ENCODE data around the gene PTPRN2. TPM values are rescaled to one million over a fixed set of nuclear protein-coding genes. Genes with fewer than 3 reads are reported as not detected.

Gene PTPRN2
- total and polyA plus RNA-seq, 2 of the 8 experiments (the other 6 are each of a cell fraction or from before 2014, with no cell fraction given): 2.6 to 4.5 TPM

DNA sequence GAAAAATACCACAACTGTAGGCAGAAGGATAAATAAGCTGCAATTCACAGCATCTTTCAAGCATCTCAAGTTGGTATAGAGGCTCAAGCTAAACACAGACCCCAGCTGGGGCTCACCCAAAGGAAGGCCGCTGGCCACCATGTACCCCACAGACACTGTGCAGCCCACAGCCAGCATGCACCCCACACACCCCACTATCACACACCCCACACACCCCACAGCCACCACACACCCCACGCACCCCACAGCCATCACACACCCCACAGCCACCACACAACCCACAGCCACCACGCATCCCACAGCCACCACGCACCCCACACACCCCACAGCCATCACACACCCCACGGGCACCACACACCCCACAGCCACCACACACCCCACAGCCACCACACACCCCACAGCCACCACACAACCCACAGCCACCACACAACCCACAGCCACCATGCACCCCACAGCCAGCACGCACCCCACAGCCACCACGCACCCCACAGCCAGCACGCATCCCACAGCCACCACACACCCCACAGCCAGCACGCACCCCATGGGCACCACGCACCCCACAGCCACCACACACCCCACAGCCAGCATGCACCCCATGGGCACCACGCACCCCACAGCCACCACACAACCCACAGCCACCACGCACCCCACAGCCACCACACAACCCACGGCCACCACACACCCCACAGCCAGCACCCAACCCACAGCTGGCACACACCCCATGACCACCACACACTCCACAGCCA is 1036.1 kb downstream of the PTPRN2 start:
- POLR2A ChIA-PET (ENCODE audit: partially characterized antibody): interaction anchor here (1.1 kb wide), 1 partner anchor 8 kb away, joined by 3 read pairs; no protein-coding TSS in a partner anchor
- Histone ChIP-seq H3K56ac (replicated peaks; ENCODE audit: insufficient read length, low read depth, low read length) (no peak overlapping the region), H3K4me3 (ENCODE audit: extremely low read depth in 1 of 4, insufficient read depth in 2 of 4, low read depth in 3 of 4, low read length in 4 of 4) (no peak overlapping the region), H2BK12ac (ENCODE audit: low read depth, low read length) (no peak overlapping the region), H3K23ac (ENCODE audit: insufficient read length) (no peak overlapping the region), H2BK120ac (replicated peaks; ENCODE audit: low read depth, low read length) (no peak overlapping the region), H3K4ac (replicated peaks; ENCODE audit: insufficient read length, low read depth, low read length) (no peak overlapping the region), H4K20me1 (replicated peaks in 1 of 2; ENCODE audit: control insufficient read depth in 1 of 2, insufficient read depth in 2 of 2, low read length in 2 of 2) (peaks cover 0 to 5% of the 10 kb centered on the region in 2 experiments), H2BK5ac (ENCODE audit: low read depth, low read length) (no peak overlapping the region), H4K5ac (ENCODE audit: insufficient read length, low read depth, low read length) (no peak overlapping the region), H3K79me1 (ENCODE audit: low read depth, low read length) (peaks cover 4% of the 10 kb centered on the region; the same call in 1 of the 2 replicates), H3K23me2 (ENCODE audit: low read depth, low read length) (peaks cover 8% of the 10 kb centered on the region), H4K8ac (ENCODE audit: extremely low read depth, insufficient read depth, low read length) (no peak overlapping the region), H3K9ac (replicated peaks in 1 of 4; ENCODE audit: extremely low read depth in 1 of 4, low read depth in 3 of 4, low read length in 3 of 4) (no peak overlapping the region), H2BK20ac (ENCODE audit: low read length) (no peak overlapping the region), H3K4me2 (ENCODE audit: insufficient read depth in 1 of 2, low read depth in 2 of 2, low read length in 2 of 2) (no peak overlapping the region), H3K14ac (ENCODE audit: insufficient read length) (no peak overlapping the region), H2AFZ (ENCODE audit: low read length) (no peak overlapping the region), H3K18ac (ENCODE audit: extremely low read depth, low read length) (no peak overlapping the region), H3K27ac (ENCODE audit: low read depth, low read length) (no peak overlapping the region), H2BK15ac (ENCODE audit: low read length) (no peak overlapping the region), H3K79me2 (ENCODE audit: control insufficient read depth in 1 of 2, insufficient read depth in 2 of 2, low read length in 2 of 2) (0 out of 4 replicates have a peak, but pooled peaks cover 0 to 3% of the 10 kb centered on the region in 2 experiments), H2AK5ac (ENCODE audit: low read depth, low read length) (no peak overlapping the region), H3K9me3 (ENCODE audit: insufficient read depth in 2 of 2, low read depth in 1 of 2, low read length in 1 of 2) (no peaks in the 10 kb centered on the region; a peak in 1 of 4 replicates), H3K4me1 (replicated peaks in 1 of 4; ENCODE audit: control insufficient read depth in 3 of 4, insufficient read depth in 4 of 4, low read length in 3 of 4) (no peaks in the 10 kb centered on the region), H3K36me3 (ENCODE audit: control insufficient read depth in 2 of 4, insufficient read depth in 4 of 4, low read length in 3 of 4) (no peaks in the 10 kb centered on the region; a peak in 1 of 8 replicates), H4K91ac (replicated peaks; ENCODE audit: insufficient read length, low read length) (no peak overlapping the region), H3K27me3 (replicated peaks in 1 of 4; ENCODE audit: control insufficient read depth in 3 of 4, extremely low read depth in 1 of 4, insufficient read depth in 3 of 4, low read length in 3 of 4) (no peaks in the 10 kb centered on the region; a peak in 1 of 7 replicates)
- WGBS, 2 experiments (ENCODE audit: extremely low coverage in 1 of 2, insufficient coverage in 1 of 2, insufficient read length in 1 of 2, insufficient replicate concordance in 2 of 2, low coverage in 1 of 2, low lambda C conversion rate in 2 of 2, missing lambda C conversion rate in 1 of 2): 83% methylated on average over 8 of the region's 13 CpGs; no CpG with 5 or more reads in 1 of the 2 experiments
- DNase-seq (ENCODE audit: low read depth in 1 of 2, low spot score in 2 of 2) (no peak), FAIRE-seq (no peak)
- CTCF ChIA-PET (ENCODE audit: partially characterized antibody): interaction anchor here (0.9 to 2.5 kb wide), 4 partner anchors 9 to 119 kb away, joined by 3 to 11 read pairs (median 3); no protein-coding TSS in a partner anchor
- TF ChIP-seq, protein P1, sequence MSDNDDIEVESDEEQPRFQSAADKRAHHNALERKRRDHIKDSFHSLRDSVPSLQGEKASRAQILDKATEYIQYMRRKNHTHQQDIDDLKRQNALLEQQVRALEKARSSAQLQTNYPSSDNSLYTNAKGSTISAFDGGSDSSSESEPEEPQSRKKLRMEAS (IDR thresholded peaks at IDR 0.05): no peak
- TF ChIP-seq ATF3 (IDR thresholded peaks at IDR 0.05; ENCODE audit: insufficient read depth, low read depth, low read length): no peak

All from H1 (cell line).